ENCODE results near the gene GYPC.
"Not testable (repeated sequence)": the region's sequence is repeated elsewhere in the genome, so short reads cannot be mapped to it uniquely, and the experiment has no call there.

The GYPC gene

GRCh38 chr2:126679094-126679713 is 23.2 kb downstream of the GYPC start:
- no peak for TF ChIP-seq CTCF (IDR thresholded peaks at IDR 0.05; ENCODE audit: control insufficient read depth, insufficient read depth, low read depth, low read length, missing control alignments)
- DNase-seq (ENCODE audit: low read depth): no peak

GRCh38 chr2:126681505-126681904 is 25.5 kb downstream of the GYPC start:
- no peak for TF ChIP-seq CTCF (IDR thresholded peaks at IDR 0.05; ENCODE audit: control insufficient read depth, insufficient read depth, low read depth, low read length, missing control alignments)
- DNase-seq (ENCODE audit: low read depth): no peak
- H3K4me3 ChIP-seq (ENCODE audit: control insufficient read depth, low read depth, low read length): no peak overlapping the region

More at GRCh38 chr2:126679094-126679713, 23.2 kb downstream of the GYPC start:
- no peak overlapping the region for H3K4me3 ChIP-seq (ENCODE audit: control insufficient read depth, low read depth, low read length)

- H3K4me3 ChIP-seq (ENCODE audit: control insufficient read depth, low read depth, low read length): no peak overlapping the region
- TF ChIP-seq CTCF (IDR thresholded peaks at IDR 0.05; ENCODE audit: control insufficient read depth, insufficient read depth, low read depth, low read length, missing control alignments): no peak
- no peak for DNase-seq (ENCODE audit: low read depth)
These were observed 29.7 kb downstream of the GYPC start for GRCh38 chr2:126685629-126686028.

GRCh38 chr2:126686286-126686685 is 30.3 kb downstream of the GYPC start:
- no peak for DNase-seq (ENCODE audit: low read depth)
- H3K4me3 ChIP-seq (ENCODE audit: control insufficient read depth, low read depth, low read length): no peak overlapping the region
- no peak for TF ChIP-seq CTCF (IDR thresholded peaks at IDR 0.05; ENCODE audit: control insufficient read depth, insufficient read depth, low read depth, low read length, missing control alignments)

GRCh38 chr2:126686841-126687485 is 31.0 kb downstream of the GYPC start:
- DNase-seq (ENCODE audit: low read depth): no peak
- TF ChIP-seq CTCF (IDR thresholded peaks at IDR 0.05; ENCODE audit: control insufficient read depth, insufficient read depth, low read depth, low read length, missing control alignments): no peak
- no peak overlapping the region for H3K4me3 ChIP-seq (ENCODE audit: control insufficient read depth, low read depth, low read length)

GRCh38 chr2:126687503-126687902 is 31.5 kb downstream of the GYPC start:
- no peak overlapping the region for H3K4me3 ChIP-seq (ENCODE audit: control insufficient read depth, low read depth, low read length)
- DNase-seq (ENCODE audit: low read depth): no peak
- no peak for TF ChIP-seq CTCF (IDR thresholded peaks at IDR 0.05; ENCODE audit: control insufficient read depth, insufficient read depth, low read depth, low read length, missing control alignments)

- H3K4me3 ChIP-seq (ENCODE audit: control insufficient read depth, low read depth, low read length); DNase-seq (ENCODE audit: low read depth): not testable (repeated sequence)
These were observed 32.6 kb downstream of the GYPC start for GRCh38 chr2:126688594-126688993.

GRCh38 chr2:126692241-126692640 is 36.3 kb downstream of the GYPC start:
- H3K4me3 ChIP-seq (ENCODE audit: control insufficient read depth, low read depth, low read length); DNase-seq (ENCODE audit: low read depth): not testable (repeated sequence)

GRCh38 chr2:126692934-126693592 is 37.1 kb downstream of the GYPC start:
- DNase-seq (ENCODE audit: low read depth); H3K4me3 ChIP-seq (ENCODE audit: control insufficient read depth, low read depth, low read length): not testable (repeated sequence)

Data from AG09309 (cell line).